Caki2 (cell line): Measurements from ENCODE around the gene RPL5. TPM values are rescaled to one million over a fixed set of nuclear protein-coding genes. Genes with fewer than 3 reads are reported as not detected.

ENCODE experiments used
- DNase-seq: peaks from one replicate; pipeline ENCODE4 v3.0.0-alpha.2; 2015; ENCODE audit warnings: low read depth
- in situ Hi-C: cut with HindIII; loops from 2 replicates; pipeline ENCODE4 v1.10.0; 2016; ENCODE audit warnings: low sequenced_read_pairs, low pct_unique_long_range_greater_than_20kb, mixed read lengths
- total RNA-seq: library from RNA; depleted of rRNA; stranded (reverse); fragments of >200 nt; shearing (Covaris generic); gene quantifications from 2 replicates; pipeline ENCODE4 v1.2.3, GENCODE V29; 2014; ENCODE audit warnings: low replicate concordance

Gene RPL5
- total RNA-seq, 1 experiment from 2014 or later, result 1,215 TPM

GRCh38 chr1:92845908-92846307 lies 14.1 kb downstream of the RPL5 start:
- in situ Hi-C loops, result no loop called here

DNA sequence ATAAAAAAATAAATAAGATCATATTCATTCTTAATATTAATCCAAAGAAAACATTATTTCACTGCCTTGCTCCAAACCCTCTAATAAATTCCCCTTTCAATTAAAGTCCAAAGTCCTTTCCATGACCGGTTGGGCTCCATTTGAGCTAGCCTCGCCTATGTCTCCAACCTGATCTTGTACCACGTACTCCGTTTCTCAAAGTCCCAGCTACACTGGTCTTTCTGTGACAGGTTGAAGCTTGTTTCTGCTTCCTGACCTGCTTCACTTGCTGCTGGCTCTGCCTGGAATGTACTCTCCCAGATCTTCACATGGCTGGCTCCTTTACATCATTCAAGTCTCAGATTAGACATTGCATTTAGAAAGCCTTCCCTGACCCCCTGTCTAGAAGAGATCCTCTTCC lies 16.4 kb downstream of the RPL5 start:
- in situ Hi-C loops, result no loop called here

More at GRCh38 chr1:92845908-92846307, 14.1 kb downstream of the RPL5 start:
- DNase-seq, result no peak

DNA sequence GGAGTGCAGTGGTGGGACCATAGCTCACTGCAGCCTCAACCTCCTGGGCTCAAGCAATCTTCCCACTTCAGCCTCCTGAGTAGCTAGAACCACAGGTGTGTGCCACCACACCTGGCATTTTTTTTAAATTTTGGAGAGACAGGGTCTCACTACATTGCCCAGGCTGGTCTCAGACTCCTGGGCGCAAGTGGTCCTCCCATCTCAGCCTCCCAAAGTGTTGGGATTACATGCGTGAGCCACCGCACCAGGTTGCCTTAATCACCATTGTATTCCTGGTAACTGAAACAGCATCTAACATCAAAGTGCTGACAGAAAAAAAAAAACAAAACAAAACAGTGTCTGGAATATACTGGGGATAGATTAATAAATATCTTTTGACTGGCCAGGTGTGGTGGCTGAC lies 18.2 kb downstream of the RPL5 start:
- no peak for DNase-seq
- in situ Hi-C loops, result no loop called here

More for the DNA sequence above, 16.4 kb downstream of the RPL5 start:
- no peak for DNase-seq

- DNase-seq, result no peak
- in situ Hi-C loops, result no loop called here
These were observed 19.9 kb downstream of the RPL5 start for GRCh38 chr1:92851729-92852128.

DNA sequence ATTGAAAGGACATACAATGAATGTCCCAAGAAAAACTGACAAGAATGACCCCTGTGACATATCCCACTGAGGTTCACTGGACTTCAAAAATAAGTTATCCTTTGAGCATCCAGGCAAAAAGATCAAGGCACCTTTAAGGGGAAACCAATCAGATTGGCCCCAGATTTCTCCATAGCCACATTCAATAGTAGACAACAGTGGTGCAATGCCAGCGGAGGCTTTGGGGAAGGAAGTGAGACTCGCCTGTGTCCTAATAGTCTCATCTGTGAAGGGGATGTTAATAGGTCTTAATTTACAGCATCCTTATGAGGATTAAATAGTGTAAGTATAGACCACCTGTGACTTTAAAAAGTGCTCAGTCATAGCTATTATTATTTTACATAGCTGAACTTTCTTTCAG lies 21.5 kb downstream of the RPL5 start:
- DNase-seq, result no peak
- in situ Hi-C loops, result no loop called here

DNA sequence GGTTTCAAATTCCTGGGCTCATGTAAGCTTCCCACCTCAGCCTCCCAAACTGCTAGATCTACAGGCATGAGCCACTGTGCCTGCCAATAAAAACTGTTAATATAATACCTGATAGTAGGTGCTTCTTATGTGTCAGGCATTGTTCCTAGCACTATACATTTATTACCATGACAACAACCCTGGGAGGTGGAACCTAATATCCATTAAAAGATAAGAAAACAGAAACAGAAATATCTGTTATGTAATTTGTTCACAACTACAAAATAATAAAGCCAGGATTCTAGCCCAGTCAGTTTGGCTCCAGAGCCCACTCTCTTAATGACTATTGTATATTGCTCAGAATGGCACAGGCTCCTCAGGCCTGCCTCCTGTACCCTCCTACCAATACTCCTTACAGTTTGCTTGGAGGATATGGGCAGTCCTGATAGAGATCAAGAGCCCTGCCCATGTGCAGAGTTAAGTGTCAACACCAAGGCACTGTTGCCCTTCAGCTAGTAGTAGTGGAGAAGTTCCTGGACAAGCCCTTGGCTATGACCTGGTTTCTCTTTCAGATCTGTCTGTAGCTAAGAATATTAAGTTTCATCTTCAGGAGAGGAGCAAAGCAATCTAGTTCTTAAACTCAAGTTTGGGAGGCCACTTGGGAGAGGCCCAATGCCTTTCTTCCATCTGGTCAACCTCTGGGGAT lies 22.4 kb downstream of the RPL5 start:
- no peak for DNase-seq
- in situ Hi-C loops, result no loop called here

DNA sequence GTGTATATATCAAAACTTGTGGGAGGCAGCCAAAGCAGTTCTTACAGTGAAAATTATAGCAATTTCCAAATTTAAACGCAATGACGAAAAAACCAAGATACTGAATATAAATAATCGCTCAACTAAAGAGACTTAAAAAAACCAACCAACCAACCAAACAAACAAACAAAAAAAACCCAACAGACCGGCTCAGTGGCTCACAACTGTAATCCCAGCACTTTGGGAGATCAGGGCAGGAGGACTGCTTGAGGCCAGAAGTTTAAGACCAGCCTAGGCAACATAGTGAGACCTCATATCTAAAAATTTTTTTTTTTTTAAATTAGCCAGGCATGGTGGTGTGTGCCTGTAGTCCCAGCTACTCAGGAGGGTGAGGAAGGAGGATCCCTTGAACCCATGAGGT lies 23.4 kb downstream of the RPL5 start:
- in situ Hi-C loops, result no loop called here
- no peak for DNase-seq

DNA sequence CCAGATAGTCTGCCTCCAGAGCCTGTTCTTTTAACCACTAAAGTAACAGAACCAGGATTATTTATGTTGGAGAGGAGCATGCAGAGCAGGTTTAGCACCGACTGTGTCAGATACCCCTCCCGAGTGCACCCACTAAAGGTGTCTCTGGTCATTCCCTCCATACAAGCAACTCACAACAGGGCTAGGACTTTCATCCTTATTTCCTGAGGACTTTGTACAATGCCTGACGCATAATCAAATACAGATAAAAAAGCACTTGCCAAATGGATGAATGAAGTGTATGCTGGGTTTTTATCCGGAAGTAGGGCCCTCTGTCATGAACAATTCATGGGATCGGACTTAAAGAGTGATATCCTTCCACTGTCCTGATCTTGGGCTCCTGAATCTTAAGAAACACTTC lies 26.0 kb downstream of the RPL5 start:
- DNase-seq, result no peak
- in situ Hi-C loops, result no loop called here

GRCh38 chr1:92858564-92859399 lies 26.9 kb downstream of the RPL5 start:
- peak; percentile 60 for DNase-seq
- in situ Hi-C loops, result no loop called here

DNA sequence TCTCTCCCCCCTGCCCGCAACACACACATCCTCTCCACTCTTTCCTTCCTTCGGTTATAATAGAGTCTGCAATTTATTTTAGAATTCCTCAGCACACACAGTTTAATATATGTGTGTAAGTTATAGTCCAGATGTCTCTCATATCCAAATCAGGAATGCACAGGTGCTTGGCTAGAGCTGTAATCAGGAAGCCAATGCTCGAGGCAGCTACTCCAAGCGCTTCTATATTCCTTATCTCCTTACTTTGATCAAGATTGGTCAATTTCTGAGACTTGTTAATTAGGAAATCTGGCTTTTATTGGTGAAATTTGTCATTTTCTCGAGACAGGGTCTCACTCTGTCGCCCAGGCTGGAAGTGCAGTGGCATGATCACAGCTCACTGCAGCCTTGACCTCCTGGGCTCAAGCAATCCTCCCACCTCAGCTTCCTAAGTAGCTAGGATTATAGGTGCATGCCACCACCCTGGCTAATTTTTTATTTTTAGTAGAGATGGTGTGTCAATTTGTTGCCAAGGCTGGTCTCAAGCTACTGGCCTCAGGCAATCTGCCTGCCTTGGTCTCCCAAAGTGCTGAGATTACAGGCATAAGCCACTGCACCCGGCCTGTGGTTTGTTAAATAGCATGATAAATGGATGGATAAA lies 27.7 kb downstream of the RPL5 start:
- DNase-seq, result no peak
- in situ Hi-C loops, result no loop called here

DNA sequence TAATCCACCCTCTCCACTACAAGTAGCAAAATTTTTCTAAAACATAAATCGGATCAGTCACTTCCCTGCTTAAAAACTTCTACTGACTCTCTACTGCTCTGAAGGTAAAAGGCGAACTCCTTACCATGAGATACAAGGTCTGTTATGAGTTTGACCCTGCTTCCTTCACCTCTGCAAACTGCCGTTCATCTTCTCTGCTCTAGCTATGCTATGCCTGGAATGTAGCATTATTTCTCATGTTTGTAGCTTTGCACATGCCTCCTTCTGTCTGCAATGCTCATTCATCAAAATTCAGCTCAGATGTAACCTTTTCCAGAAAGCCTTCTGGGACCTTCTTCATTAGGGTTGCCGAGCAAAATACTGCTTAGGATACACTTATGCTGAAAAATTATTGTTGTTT lies 30.8 kb downstream of the RPL5 start:
- no peak for DNase-seq
- in situ Hi-C loops, result no loop called here

- in situ Hi-C loops, result no loop called here
These were observed 32.3 kb downstream of the RPL5 start for GRCh38 chr1:92864131-92864530.

DNA sequence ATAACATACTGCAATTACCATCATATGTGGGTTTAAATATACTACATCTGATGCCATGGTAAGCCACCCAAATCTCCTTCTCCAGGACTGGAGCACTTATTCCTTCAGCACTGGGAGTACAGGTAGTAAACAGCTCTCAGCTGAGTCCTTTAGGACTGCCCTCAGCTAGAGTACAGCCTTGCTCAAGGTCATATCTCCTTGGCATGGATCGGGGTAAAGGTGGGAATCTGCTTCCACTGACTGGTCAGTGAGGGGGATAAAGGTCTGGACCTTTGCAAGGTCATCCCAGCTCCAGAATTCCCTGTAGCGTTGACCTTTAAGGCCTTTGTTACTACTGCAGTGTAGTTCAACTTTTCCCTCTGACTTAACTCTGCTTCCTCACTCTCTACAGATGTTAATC lies 38.8 kb downstream of the RPL5 start:
- in situ Hi-C loops, result no loop called here
- DNase-seq, result no peak

More at GRCh38 chr1:92864131-92864530, 32.3 kb downstream of the RPL5 start:
- no peak for DNase-seq

GRCh38 chr1:92872719-92873118 lies 40.9 kb downstream of the RPL5 start:
- no peak for DNase-seq
- in situ Hi-C loops, result no loop called here

GRCh38 chr1:92874987-92875386 lies 43.1 kb downstream of the RPL5 start:
- no peak for DNase-seq
- in situ Hi-C loops, result no loop called here

- in situ Hi-C loops, result no loop called here
- no peak for DNase-seq
These were observed 44.5 kb downstream of the RPL5 start for GRCh38 chr1:92876351-92876750.

GRCh38 chr1:92877081-92877711 lies 45.4 kb downstream of the RPL5 start:
- DNase-seq, result no peak
- in situ Hi-C loops, result no loop called here

GRCh38 chr1:92877792-92878191 lies 46.0 kb downstream of the RPL5 start:
- no peak for DNase-seq
- in situ Hi-C loops, result no loop called here
